ENCODE results near the gene TRIM59.

TRIM59 gene

DNA sequence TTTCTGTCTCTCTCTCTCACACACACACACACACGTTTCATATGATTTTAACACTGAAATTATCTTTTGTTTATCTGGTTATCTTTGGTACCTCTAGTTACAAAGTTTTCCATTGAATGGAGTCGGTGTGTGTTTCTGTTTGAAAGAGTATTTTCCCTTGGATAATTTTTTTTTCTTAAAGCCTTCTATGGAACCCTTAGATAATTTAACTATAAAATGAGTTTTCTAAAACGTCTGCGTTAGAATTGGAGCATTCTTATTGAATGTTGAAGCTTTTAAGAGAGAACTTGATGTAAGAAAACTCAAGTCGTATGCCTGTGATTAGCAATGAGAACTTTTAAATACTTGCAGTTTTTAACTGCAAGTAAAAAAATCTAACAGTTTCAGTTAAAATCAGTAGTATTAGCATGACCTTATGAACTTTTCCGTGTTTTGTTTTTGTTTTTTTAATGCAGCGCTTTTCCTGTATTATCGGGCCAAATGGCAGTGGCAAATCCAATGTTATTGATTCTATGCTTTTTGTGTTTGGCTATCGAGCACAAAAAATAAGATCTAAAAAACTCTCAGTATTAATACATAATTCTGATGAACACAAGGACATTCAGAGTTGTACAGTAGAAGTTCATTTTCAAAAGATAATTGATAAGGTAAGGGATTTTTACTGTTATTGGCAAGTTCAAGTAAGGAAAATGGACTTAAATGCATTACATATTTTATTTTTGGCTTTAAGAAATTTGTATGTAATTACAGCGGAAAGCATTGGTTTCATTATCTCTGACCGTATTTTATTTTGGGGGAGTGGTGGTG, 47.2 kb downstream of the TRIM59 start:
- no peak for DNase-seq

DNA sequence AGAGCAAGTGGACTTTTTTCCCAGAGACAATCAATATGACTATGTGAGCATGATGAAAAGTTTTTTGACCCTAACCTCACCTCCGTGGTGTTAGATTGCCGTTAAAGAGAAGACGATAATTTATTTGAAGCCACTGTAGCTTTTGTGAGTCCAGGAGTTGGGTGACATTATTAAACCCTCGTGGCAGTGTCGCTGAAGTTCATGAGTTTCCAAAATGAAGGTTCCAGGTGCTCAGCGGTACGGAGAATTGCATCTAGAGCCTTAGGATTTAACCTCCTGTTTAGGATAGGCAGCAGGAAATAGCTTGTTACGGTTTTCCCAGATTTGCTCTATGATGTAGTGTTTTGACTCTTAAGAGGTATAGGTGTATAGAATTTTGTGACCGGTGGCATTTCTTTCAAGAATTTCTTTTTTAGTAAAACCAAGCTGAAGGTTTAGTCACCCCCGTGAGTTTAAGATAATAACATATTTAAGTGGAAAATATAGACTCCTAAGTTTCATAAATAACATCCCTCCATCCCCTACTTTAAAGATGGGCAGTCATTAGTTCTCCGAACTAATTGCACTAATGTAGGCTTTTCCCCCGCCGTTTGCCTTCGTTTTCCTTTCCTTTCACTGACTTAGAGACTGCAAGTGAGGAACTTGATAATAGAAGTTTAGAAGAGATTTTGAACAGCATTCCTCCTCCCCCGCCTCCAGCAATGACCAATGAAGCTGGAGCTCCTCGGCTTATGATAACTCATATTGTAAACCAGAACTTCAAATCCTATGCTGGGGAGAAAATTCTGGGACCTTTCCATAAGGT, 48.1 kb downstream of the TRIM59 start:
- DNase-seq = no peak

- no peak for DNase-seq
Observed at GRCh38 chr3:160400702-160401150, 48.9 kb downstream of the TRIM59 start.

GRCh38 chr3:160400030-160400701, 49.4 kb downstream of the TRIM59 start:
- peak in 1 of 2 experiments; percentile 62 for DNase-seq

GRCh38 chr3:160399125-160400029, 50.2 kb downstream of the TRIM59 start, which contains the start of the genes IFT80 and SMC4:
Gene IFT80 (minus strand): TSS chr3:160399225. CDS start chr3:160384600, 14,625 bp downstream.
Gene SMC4 (plus strand): TSS chr3:160399650. CDS start chr3:160400827, 1,177 bp downstream.
- DNase-seq = peak; percentile 97 to 98

DNA sequence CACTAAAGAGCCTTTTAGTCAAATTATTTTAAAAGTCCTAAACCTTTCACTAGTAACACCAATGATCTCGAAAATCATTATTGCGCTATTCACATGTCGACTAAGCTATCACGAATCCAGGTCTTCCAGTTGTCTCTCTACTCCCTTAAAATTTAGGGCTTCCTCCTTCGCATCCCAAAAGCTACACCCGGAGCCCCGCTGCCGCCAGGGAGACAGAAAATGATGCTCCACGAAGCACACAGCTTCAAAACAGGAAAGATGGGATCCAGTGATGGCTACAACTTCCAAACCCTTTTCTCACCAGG, 50.8 kb downstream of the TRIM59 start:
- DNase-seq = no peak

GRCh38 chr3:160395297-160395696, 54.3 kb downstream of the TRIM59 start:
- DNase-seq = peak; percentile 27 to 60

DNA sequence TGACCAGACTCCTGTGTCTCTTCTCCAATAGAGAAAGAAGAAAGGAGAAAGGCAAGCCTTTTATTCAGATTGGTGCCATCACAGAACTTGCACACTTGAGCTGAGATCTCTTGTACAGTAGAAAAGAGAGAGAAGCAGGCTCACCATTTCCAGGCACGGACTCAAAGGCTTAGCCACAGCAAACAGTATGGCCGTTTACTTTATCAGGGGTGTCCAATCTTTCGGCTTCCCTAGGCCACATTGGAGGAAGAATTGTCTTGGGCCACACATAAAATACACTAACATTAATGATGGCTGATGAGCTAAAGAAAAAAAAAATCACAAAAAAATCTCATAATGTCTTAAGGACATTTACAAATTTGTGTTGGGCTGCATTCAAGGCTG, 55.6 kb downstream of the TRIM59 start:
- no peak for DNase-seq

DNA sequence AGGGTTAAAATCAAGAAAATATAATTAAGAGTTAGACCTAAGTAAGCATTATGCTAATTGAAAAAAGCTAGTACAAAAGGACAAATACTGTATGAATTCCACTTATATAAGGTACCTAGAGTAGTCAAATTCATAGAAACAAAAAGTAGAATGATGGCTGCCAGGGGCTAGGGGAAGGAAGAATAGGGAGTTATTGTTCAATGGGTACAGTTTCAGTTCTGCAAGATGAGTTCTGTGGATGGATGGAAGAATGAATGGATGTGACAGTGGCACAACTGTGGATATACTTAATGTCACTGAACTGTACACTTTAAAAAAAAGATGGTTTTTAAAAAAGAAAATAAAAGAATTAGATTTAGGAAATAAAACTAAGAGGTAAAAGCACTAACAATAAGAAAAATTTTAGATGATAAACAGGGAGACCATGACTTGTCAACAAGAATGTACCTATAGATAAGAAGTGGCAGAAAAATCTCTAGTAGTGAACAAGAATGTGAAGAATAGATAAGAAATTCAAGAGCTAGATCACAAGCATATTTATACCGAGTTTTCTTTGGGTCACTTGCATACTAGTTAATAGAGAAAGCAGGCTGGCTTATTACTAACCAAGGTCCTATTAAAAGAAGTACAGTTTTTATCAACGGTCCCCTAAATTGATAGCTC, 56.1 kb downstream of the TRIM59 start:
- DNase-seq = no peak

DNA sequence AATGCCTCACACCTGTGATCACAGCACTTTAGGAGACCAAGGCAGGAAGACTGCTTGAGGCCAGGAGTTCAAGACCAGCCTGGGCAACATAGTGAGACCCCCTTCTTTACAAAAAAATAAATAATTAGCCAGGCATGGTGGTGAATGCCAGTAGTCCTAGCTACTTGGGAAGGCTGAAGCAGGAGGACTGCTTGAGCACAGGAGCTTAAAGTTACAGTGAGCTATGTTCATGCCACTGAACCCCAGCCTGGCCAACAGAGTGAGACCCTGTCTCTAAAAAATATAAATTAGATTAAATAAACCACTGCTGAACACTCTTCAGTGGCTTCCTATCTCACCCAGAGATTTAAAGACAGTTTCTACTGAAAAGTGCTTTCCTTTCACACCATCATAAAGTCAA, 56.8 kb downstream of the TRIM59 start:
- no peak for DNase-seq

- no peak for DNase-seq
Observed at GRCh38 chr3:160390565-160391138, 58.9 kb downstream of the TRIM59 start.

All from NCI-H446 (cell line).